Measurements from ENCODE around the gene BGLAP. TPM values are rescaled to one million over a fixed set of nuclear protein-coding genes. Genes with fewer than 3 reads are reported as not detected.

BGLAP gene
- total RNA-seq, 1 donor from 2014 or later, result not detected

DNA sequence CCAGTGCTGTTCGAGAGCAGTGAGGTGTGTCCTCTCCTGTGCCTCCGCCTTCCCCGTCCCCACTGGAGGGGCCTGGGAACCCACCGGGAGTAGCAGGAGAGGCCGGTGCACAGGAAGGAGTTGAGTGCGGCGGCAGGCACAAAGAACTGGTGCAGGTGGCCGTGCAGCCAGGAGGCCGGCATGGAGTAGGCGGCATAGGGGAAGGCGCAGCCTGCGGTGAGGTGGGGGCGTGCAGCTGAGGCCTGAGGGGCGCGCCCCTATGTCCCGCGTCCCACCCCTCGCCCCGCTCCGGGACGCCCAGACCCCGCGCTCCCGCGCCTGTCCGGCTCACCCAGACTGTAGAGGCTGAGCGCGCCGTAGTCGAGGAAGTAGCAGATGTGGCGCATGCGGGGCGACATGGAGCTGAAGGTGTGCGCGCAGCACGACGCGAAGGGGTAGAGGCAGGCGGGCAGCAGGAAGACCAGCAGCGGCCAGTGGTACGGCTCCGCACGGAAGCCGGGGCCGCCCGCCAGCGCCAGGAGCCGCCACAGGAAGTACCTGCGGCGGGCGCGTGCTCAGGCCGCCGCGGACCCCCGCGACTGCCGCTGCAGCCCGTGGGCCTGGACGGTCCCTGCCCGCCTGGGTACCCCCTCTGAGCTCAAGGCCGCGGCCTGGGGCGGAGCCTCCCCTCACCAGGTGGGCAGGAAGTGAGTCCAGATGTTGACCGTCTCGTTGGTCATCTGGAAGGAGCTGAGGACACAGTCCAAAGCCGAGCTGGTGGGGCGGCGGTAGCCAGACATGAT is 3.7 kb downstream of the BGLAP start:
- Histone ChIP-seq H3K36me3 (ENCODE audit: control insufficient read depth, insufficient read depth, low read length) (peaks cover 8% of the 10 kb centered on the region), H3K27me3 (ENCODE audit: control insufficient read depth, insufficient read depth, low read length) (no peaks in the 10 kb centered on the region), H3K4me3 (ENCODE audit: low read depth, low read length) (peak overlapping the region; percentile 11)
- TF ChIP-seq, protein P1, sequence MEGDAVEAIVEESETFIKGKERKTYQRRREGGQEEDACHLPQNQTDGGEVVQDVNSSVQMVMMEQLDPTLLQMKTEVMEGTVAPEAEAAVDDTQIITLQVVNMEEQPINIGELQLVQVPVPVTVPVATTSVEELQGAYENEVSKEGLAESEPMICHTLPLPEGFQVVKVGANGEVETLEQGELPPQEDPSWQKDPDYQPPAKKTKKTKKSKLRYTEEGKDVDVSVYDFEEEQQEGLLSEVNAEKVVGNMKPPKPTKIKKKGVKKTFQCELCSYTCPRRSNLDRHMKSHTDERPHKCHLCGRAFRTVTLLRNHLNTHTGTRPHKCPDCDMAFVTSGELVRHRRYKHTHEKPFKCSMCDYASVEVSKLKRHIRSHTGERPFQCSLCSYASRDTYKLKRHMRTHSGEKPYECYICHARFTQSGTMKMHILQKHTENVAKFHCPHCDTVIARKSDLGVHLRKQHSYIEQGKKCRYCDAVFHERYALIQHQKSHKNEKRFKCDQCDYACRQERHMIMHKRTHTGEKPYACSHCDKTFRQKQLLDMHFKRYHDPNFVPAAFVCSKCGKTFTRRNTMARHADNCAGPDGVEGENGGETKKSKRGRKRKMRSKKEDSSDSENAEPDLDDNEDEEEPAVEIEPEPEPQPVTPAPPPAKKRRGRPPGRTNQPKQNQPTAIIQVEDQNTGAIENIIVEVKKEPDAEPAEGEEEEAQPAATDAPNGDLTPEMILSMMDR (IDR thresholded peaks at IDR 0.05; ENCODE audit: insufficient read depth, low read length, severe bottlenecking), result no peak
- DNase-seq (ENCODE audit: low read depth) (no peak), FAIRE-seq (no peak)

- DNase-seq (ENCODE audit: low read depth), result no peak
- Histone ChIP-seq H3K27me3 (ENCODE audit: control insufficient read depth, insufficient read depth, low read length) (no peaks in the 10 kb centered on the region), H3K4me3 (ENCODE audit: low read depth, low read length) (no peak overlapping the region), H3K36me3 (ENCODE audit: control insufficient read depth, insufficient read depth, low read length) (peaks cover 12% of the 10 kb centered on the region)
- peak; percentile 79 for FAIRE-seq
- TF ChIP-seq, protein P1 (IDR thresholded peaks at IDR 0.05; ENCODE audit: insufficient read depth, low read length, severe bottlenecking), result no peak
Observed at GRCh38 chr1:156246241-156246780, 4.3 kb downstream of the BGLAP start.

- Histone ChIP-seq H3K27me3 (ENCODE audit: control insufficient read depth, insufficient read depth, low read length) (no peaks in the 10 kb centered on the region), H3K4me3 (ENCODE audit: low read depth, low read length) (no peak overlapping the region), H3K36me3 (ENCODE audit: control insufficient read depth, insufficient read depth, low read length) (peaks cover 18% of the 10 kb centered on the region)
- no peak for DNase-seq (ENCODE audit: low read depth)
- TF ChIP-seq, protein P1 (IDR thresholded peaks at IDR 0.05; ENCODE audit: insufficient read depth, low read length, severe bottlenecking), result no peak
- peak; percentile 40 for FAIRE-seq
Observed at GRCh38 chr1:156246781-156247459, 4.9 kb downstream of the BGLAP start.

GRCh38 chr1:156247460-156248322 is 5.7 kb downstream of the BGLAP start, which contains the start of gene PAQR6:
PAQR6 (minus strand) TSS chr1:156248056; CDS start chr1:156246731, 1,325 bp downstream.
- no peaks in the 10 kb centered on the region for H3K27me3 ChIP-seq (ENCODE audit: control insufficient read depth, insufficient read depth, low read length)
- H3K36me3 ChIP-seq (ENCODE audit: control insufficient read depth, insufficient read depth, low read length), result peaks cover 25% of the 10 kb centered on the region
- H3K4me3 ChIP-seq (ENCODE audit: low read depth, low read length), result no peak within 1 kb of the TSS
- TF ChIP-seq, protein P1 (IDR thresholded peaks at IDR 0.05; ENCODE audit: insufficient read depth, low read length, severe bottlenecking), result no peak
- FAIRE-seq, result no peak
- DNase-seq (ENCODE audit: low read depth), result no peak

- TF ChIP-seq, protein P1 (IDR thresholded peaks at IDR 0.05; ENCODE audit: insufficient read depth, low read length, severe bottlenecking), result no peak
- no peak for DNase-seq (ENCODE audit: low read depth)
- Histone ChIP-seq H3K36me3 (ENCODE audit: control insufficient read depth, insufficient read depth, low read length) (peaks cover 30% of the 10 kb centered on the region), H3K4me3 (ENCODE audit: low read depth, low read length) (no peak overlapping the region), H3K27me3 (ENCODE audit: control insufficient read depth, insufficient read depth, low read length) (no peaks in the 10 kb centered on the region)
- no peak for FAIRE-seq
Observed at GRCh38 chr1:156248323-156248683, 6.3 kb downstream of the BGLAP start.
